Loucy (cell line): ENCODE measurements around the gene RBM17.

ENCODE experiments used
- H2AFZ ChIP-seq: fragments of 200-600 bp; sonication (generic); 2 replicates; pipeline ENCODE4 v1.6.0; 2016; ENCODE audit warnings: antibody characterized with exemption, mild to moderate bottlenecking, low read length, moderate library complexity
- H3F3A ChIP-seq: fragments of 200-600 bp; 2 replicates; pipeline ENCODE4 v1.6.0; 2016; ENCODE audit warnings: antibody characterized with exemption, low read depth, mild to moderate bottlenecking
- H3K27me3 ChIP-seq: fragments of 200-600 bp; sonication (generic); 2 replicates; pipeline ENCODE4 v1.6.1; 2014; ENCODE audit warnings: low read length, mild to moderate bottlenecking; ENCODE audit not compliant: insufficient read depth, poor library complexity, severe bottlenecking
- H3K36me3 ChIP-seq: fragments of 200-600 bp; sonication (generic); 2 replicates; pipeline ENCODE4 v1.6.1; 2016; ENCODE audit warnings: low read length; ENCODE audit not compliant: insufficient read depth
- H3K4me1 ChIP-seq: fragments of 200-600 bp; sonication (generic); 2 replicates; pipeline ENCODE4 v1.5.1; 2014; ENCODE audit warnings: low read length, mild to moderate bottlenecking; ENCODE audit not compliant: insufficient read depth, poor library complexity, severe bottlenecking
- H3K4me2 ChIP-seq: fragments of 200-600 bp; sonication (generic); 2 replicates; pipeline ENCODE4 v1.6.0; 2014; ENCODE audit warnings: antibody characterized with exemption, low read length, low read depth, mild to moderate bottlenecking; ENCODE audit not compliant: poor library complexity, severe bottlenecking
- H3K4me3 ChIP-seq: fragments of 200-600 bp; sonication (generic); 2 replicates; pipeline ENCODE4 v1.5.1; 2014; ENCODE audit warnings: low read length, mild to moderate bottlenecking, mixed read lengths; ENCODE audit not compliant: poor library complexity, severe bottlenecking
- H3K79me2 ChIP-seq: fragments of 200-600 bp; sonication (generic); 2 replicates; pipeline ENCODE4 v1.6.1; 2014; ENCODE audit warnings: low read length; ENCODE audit not compliant: insufficient read depth
- H3K9ac ChIP-seq: fragments of 200-600 bp; sonication (generic); 2 replicates; pipeline ENCODE4 v1.6.0; 2014; ENCODE audit warnings: mild to moderate bottlenecking, low read depth, low read length, moderate library complexity; ENCODE audit not compliant: poor library complexity, severe bottlenecking
- H3K9me2 ChIP-seq: fragments of 200-600 bp; sonication (generic); replicated peaks from 2 replicates; pipeline ENCODE4 v1.6.1; 2016; ENCODE audit warnings: low read depth, low read length, mixed read lengths
- H3K9me3 ChIP-seq: fragments of 200-600 bp; sonication (generic); 2 replicates; pipeline ENCODE4 v1.6.1; 2014; ENCODE audit warnings: mild to moderate bottlenecking, antibody characterized with exemption, low read length, low read depth; ENCODE audit not compliant: insufficient read depth
- H4K20me1 ChIP-seq: fragments of 200-600 bp; sonication (generic); 2 replicates; pipeline ENCODE4 v1.6.0; 2014; ENCODE audit warnings: antibody characterized with exemption, low read length, mild to moderate bottlenecking; ENCODE audit not compliant: insufficient read depth, poor library complexity, severe bottlenecking
- EZH2phosphoT487 ChIP-seq: fragments of 200-600 bp; IDR thresholded peaks from 2 replicates; pipeline ENCODE4 v1.6.1; 2018; ENCODE audit warnings: antibody characterized with exemption, mild to moderate bottlenecking, moderate library complexity, borderline replicate concordance
- TF ChIP-seq, protein P1 (sequence below): fragments of 200-600 bp; sonication (generic); conservative IDR thresholded peaks from 2 replicates; pipeline ENCODE4 v1.5.1; 2014; ENCODE audit warnings: mild to moderate bottlenecking, antibody characterized with exemption, low read length

Gene RBM17

GRCh38 chr10:6142644-6143043 is 53.8 kb downstream of the RBM17 start:
- peaks cover 38% of the 10 kb centered on the region for H3K79me2 ChIP-seq
- H3K27me3 ChIP-seq = no peaks in the 10 kb centered on the region
- H3K9me3 ChIP-seq = no peaks in the 10 kb centered on the region
- no peak overlapping the region for H3K9ac ChIP-seq
- no peaks in the 10 kb centered on the region for H3K9me2 ChIP-seq
- peaks cover 39% of the 10 kb centered on the region for H3K4me1 ChIP-seq
- H4K20me1 ChIP-seq = peaks cover 14% of the 10 kb centered on the region
- no peak for TF ChIP-seq EZH2phosphoT487
- TF ChIP-seq, protein P1, sequence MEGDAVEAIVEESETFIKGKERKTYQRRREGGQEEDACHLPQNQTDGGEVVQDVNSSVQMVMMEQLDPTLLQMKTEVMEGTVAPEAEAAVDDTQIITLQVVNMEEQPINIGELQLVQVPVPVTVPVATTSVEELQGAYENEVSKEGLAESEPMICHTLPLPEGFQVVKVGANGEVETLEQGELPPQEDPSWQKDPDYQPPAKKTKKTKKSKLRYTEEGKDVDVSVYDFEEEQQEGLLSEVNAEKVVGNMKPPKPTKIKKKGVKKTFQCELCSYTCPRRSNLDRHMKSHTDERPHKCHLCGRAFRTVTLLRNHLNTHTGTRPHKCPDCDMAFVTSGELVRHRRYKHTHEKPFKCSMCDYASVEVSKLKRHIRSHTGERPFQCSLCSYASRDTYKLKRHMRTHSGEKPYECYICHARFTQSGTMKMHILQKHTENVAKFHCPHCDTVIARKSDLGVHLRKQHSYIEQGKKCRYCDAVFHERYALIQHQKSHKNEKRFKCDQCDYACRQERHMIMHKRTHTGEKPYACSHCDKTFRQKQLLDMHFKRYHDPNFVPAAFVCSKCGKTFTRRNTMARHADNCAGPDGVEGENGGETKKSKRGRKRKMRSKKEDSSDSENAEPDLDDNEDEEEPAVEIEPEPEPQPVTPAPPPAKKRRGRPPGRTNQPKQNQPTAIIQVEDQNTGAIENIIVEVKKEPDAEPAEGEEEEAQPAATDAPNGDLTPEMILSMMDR = no peak
- H3K4me2 ChIP-seq = no peak overlapping the region
- H2AFZ ChIP-seq = no peak overlapping the region
- H3K4me3 ChIP-seq = no peak overlapping the region
- H3F3A ChIP-seq = no peaks in the 10 kb centered on the region
- H3K36me3 ChIP-seq = no peaks in the 10 kb centered on the region

DNA sequence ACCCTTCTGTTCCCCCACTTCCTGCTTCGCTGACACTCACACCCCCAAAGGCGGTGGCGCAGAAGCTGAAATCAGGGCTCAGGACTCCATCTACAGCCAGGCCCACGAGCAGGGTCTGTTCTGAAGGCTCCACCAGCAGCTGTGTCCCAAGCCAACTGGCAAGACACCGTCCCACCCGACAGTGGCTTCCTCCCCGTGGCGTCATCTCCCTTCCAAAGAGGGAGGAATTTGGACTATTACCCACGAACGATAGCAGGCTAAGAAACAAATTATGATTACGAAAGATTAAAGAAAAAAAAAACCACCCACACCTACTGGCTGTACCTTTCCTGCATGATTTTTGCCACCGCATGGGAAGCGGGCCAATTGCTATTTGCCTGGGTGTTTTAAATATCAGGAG is 54.3 kb downstream of the RBM17 start:
- Histone ChIP-seq H3F3A (no peaks in the 10 kb centered on the region), H3K4me1 (peaks cover 45% of the 10 kb centered on the region), H3K79me2 (peaks cover 44% of the 10 kb centered on the region), H3K9me2 (no peaks in the 10 kb centered on the region), H3K27me3 (no peaks in the 10 kb centered on the region), H3K4me3 (no peak overlapping the region), H2AFZ (no peak overlapping the region), H3K9ac (no peak overlapping the region), H4K20me1 (peaks cover 15% of the 10 kb centered on the region), H3K9me3 (no peaks in the 10 kb centered on the region), H3K36me3 (no peaks in the 10 kb centered on the region), H3K4me2 (no peak overlapping the region)
- TF ChIP-seq, protein P1 = no peak
- no peak for TF ChIP-seq EZH2phosphoT487

- TF ChIP-seq, protein P1 = no peak
- TF ChIP-seq EZH2phosphoT487 = no peak
- H3K4me1 ChIP-seq = peaks cover 52% of the 10 kb centered on the region
These were observed 55.8 kb downstream of the RBM17 start for GRCh38 chr10:6144406-6145165.

More at GRCh38 chr10:6144406-6145165, 55.8 kb downstream of the RBM17 start:
- peaks cover 58% of the 10 kb centered on the region for H3K79me2 ChIP-seq
- H3K9me3 ChIP-seq = no peaks in the 10 kb centered on the region
- no peaks in the 10 kb centered on the region for H3K9me2 ChIP-seq
- no peaks in the 10 kb centered on the region for H3K27me3 ChIP-seq
- H4K20me1 ChIP-seq = peaks cover 22% of the 10 kb centered on the region
- no peaks in the 10 kb centered on the region for H3K36me3 ChIP-seq
- H3K9ac ChIP-seq = peak overlapping the region; percentile 85
- H3K4me3 ChIP-seq = peak overlapping the region; percentile 99
- no peaks in the 10 kb centered on the region for H3F3A ChIP-seq
- peak overlapping the region; percentile 83 for H3K4me2 ChIP-seq
- H2AFZ ChIP-seq = peak overlapping the region; percentile 100
